ENCODE data around the gene SLC25A1. TPM values are rescaled to one million over a fixed set of nuclear protein-coding genes. Genes with fewer than 3 reads are reported as not detected.

The SLC25A1 gene
- total RNA-seq, 1 experiment from 2014 or later: 162 TPM

GRCh38 chr22:19208287-19208847, 29.8 kb upstream of the SLC25A1 start:
- in situ Hi-C loops (cut with HindIII; ENCODE audit: low pct_unique_long_range_greater_than_20kb, low sequenced_read_pairs): no loop called here
- ATAC-seq (no peak), DNase-seq (ENCODE audit: low read depth, low spot score) (no peak)
- Histone ChIP-seq H3K4me3 (ENCODE audit: low read depth in 2 of 2, low read length in 2 of 2) (no peak overlapping the region), H3K27me3 (ENCODE audit: control insufficient read depth, insufficient read depth, low read length) (no peaks in the 10 kb centered on the region), H3K36me3 (ENCODE audit: control insufficient read depth, insufficient read depth, low read length) (no peaks in the 10 kb centered on the region), H3K4me1 (ENCODE audit: control insufficient read depth, insufficient read depth, low read length) (no peaks in the 10 kb centered on the region), H3K27ac (ENCODE audit: low read length) (no peak overlapping the region), H3K9me3 (ENCODE audit: control insufficient read depth, insufficient read depth, low read depth, low read length) (no peaks in the 10 kb centered on the region)
- TF ChIP-seq REST (IDR thresholded peaks at IDR 0.05; ENCODE audit: insufficient read depth in 1 of 2, low read depth in 2 of 2, low read length in 1 of 2) (no peak), TCF7L2 (IDR thresholded peaks at IDR 0.05; ENCODE audit: low read depth, low read length) (no peak), SIN3A (IDR thresholded peaks at IDR 0.05; ENCODE audit: borderline replicate concordance, insufficient read depth, low read depth, low read length) (no peak), POLR2AphosphoS5 (IDR thresholded peaks at IDR 0.05; ENCODE audit: low read depth, low read length) (no peak)
- TF ChIP-seq, protein P1, sequence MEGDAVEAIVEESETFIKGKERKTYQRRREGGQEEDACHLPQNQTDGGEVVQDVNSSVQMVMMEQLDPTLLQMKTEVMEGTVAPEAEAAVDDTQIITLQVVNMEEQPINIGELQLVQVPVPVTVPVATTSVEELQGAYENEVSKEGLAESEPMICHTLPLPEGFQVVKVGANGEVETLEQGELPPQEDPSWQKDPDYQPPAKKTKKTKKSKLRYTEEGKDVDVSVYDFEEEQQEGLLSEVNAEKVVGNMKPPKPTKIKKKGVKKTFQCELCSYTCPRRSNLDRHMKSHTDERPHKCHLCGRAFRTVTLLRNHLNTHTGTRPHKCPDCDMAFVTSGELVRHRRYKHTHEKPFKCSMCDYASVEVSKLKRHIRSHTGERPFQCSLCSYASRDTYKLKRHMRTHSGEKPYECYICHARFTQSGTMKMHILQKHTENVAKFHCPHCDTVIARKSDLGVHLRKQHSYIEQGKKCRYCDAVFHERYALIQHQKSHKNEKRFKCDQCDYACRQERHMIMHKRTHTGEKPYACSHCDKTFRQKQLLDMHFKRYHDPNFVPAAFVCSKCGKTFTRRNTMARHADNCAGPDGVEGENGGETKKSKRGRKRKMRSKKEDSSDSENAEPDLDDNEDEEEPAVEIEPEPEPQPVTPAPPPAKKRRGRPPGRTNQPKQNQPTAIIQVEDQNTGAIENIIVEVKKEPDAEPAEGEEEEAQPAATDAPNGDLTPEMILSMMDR (IDR thresholded peaks at IDR 0.05): no peak
- intact Hi-C loops (cut with micrococcal nuclease; ENCODE audit: unreplicated experiment): no loop called here
- no TSS peak for BruUV-seq (replicated peaks)
- ChIA-PET POLR2A (no interaction called here), CTCF (no interaction called here)

GRCh38 chr22:19207884-19208283, 29.3 kb upstream of the SLC25A1 start:
- CTCF ChIA-PET: no interaction called here
- TF ChIP-seq POLR2AphosphoS5 (IDR thresholded peaks at IDR 0.05; ENCODE audit: low read depth, low read length): no peak
- no peak for TF ChIP-seq TCF7L2 (IDR thresholded peaks at IDR 0.05; ENCODE audit: low read depth, low read length)
- TF ChIP-seq, protein P1 (IDR thresholded peaks at IDR 0.05): no peak
- no peak for TF ChIP-seq SIN3A (IDR thresholded peaks at IDR 0.05; ENCODE audit: borderline replicate concordance, insufficient read depth, low read depth, low read length)
- TF ChIP-seq REST (IDR thresholded peaks at IDR 0.05; ENCODE audit: insufficient read depth in 1 of 2, low read depth in 2 of 2, low read length in 1 of 2): no peak

More at GRCh38 chr22:19207884-19208283, 29.3 kb upstream of the SLC25A1 start:
- intact Hi-C loops (cut with micrococcal nuclease; ENCODE audit: unreplicated experiment) (no loop called here), in situ Hi-C loops (cut with HindIII; ENCODE audit: low pct_unique_long_range_greater_than_20kb, low sequenced_read_pairs) (no loop called here)
- no peaks in the 10 kb centered on the region for H3K4me1 ChIP-seq (ENCODE audit: control insufficient read depth, insufficient read depth, low read length)
- H3K9me3 ChIP-seq (ENCODE audit: control insufficient read depth, insufficient read depth, low read depth, low read length): no peaks in the 10 kb centered on the region
- no peaks in the 10 kb centered on the region for H3K27me3 ChIP-seq (ENCODE audit: control insufficient read depth, insufficient read depth, low read length)
- POLR2A ChIA-PET: no interaction called here
- no peak overlapping the region for H3K4me3 ChIP-seq (ENCODE audit: low read depth in 2 of 2, low read length in 2 of 2)
- no peak for DNase-seq (ENCODE audit: low read depth, low spot score)
- no TSS peak for BruUV-seq (replicated peaks)
- H3K36me3 ChIP-seq (ENCODE audit: control insufficient read depth, insufficient read depth, low read length): no peaks in the 10 kb centered on the region
- ATAC-seq: no peak
- no peak overlapping the region for H3K27ac ChIP-seq (ENCODE audit: low read length)

Measured in Panc1 (cell line).